Embryonic facial prominence (tissue), 1 donor: ENCODE data around the gene TMEM59L.

Experiments
- DNase-seq: peaks from one replicate; pipeline ENCODE4 v3.0.0-alpha.2; 2016; ENCODE audit errors: extremely low spot score

The TMEM59L gene

GRCh38 chr19:18608805-18609716, 3.6 kb upstream of the TMEM59L start:
- no peak for DNase-seq

GRCh38 chr19:18609717-18610051, 3.0 kb upstream of the TMEM59L start:
- no peak for DNase-seq

- DNase-seq, result no peak
Observed at GRCh38 chr19:18610245-18610555, 2.5 kb upstream of the TMEM59L start.

DNA sequence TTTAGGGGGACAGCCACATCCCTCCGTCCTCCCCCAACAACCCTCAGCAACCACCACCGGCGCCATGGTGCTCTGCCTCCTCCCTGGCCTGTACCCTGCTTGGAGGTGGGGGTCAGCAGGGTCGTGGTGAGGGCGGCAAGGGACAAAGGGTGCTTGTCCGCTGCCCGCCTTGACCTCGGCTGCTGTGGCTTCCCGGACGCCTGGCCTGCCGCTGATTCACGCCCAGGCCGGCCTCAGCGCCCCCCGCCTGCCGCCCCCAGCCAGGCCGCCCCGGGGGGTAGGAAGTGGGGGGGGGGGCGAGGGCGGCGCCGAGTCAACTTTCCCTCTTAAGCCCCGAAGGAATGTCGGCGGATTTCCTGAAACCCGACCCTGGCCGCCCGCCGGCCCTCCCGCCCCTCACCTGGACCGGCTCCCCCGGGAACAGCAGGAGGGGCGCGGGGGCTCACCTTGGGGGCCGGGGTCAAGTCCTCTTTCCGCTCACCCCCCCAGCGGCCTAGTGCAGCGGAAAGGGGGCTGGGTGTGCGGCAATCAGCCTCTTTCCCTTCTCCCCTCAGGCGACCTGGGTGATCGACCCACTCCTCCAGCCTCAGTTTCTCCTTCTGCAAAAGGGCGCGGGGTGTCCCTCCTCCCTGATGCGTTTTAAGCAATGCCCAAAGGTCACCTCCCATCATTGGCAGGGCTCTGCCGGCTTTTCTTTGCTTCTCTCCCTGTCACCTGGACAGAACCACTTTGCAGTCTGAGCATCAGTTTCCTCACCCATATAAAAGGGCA, 1.9 kb upstream of the TMEM59L start:
- no peak for DNase-seq

DNA sequence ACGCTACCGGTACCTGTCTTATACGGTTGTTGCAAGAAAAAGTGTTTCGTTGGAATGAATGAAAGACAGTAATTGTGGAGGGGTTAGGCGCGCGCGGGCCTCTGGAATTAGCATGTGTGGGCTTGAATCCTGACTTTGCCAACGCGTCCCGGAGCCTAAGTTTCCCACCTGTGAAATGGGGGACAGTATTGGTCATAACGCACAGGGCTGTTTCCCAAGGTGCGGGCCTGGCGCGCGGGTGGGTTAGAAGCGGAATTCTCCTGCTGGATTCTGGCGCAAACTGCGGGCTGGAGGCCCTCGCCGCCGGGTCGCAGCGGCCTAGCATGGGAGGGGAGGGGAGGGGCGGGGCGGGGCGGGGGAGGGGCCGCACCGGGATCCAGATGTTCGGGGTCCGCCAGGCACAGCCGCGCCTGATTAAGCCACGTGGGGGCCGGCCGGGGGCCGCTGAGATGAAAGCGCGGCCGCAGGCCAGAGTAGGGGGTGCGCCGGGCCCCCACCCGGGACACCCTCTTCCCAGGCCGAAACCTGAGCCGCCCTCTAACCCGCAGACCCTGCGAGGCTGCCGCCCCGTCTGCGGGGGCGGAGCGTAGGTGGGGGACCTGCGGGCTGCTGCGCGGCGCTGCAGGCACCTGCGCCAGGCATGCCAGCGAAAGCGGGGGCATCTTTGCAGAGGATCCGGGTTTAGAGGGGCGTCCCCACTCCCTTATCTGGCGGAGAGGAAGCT, 1.2 kb upstream of the TMEM59L start:
- no peak for DNase-seq

- DNase-seq, result no peak
Observed at GRCh38 chr19:18612051-18612771, 459 bp upstream of the TMEM59L start.

DNA sequence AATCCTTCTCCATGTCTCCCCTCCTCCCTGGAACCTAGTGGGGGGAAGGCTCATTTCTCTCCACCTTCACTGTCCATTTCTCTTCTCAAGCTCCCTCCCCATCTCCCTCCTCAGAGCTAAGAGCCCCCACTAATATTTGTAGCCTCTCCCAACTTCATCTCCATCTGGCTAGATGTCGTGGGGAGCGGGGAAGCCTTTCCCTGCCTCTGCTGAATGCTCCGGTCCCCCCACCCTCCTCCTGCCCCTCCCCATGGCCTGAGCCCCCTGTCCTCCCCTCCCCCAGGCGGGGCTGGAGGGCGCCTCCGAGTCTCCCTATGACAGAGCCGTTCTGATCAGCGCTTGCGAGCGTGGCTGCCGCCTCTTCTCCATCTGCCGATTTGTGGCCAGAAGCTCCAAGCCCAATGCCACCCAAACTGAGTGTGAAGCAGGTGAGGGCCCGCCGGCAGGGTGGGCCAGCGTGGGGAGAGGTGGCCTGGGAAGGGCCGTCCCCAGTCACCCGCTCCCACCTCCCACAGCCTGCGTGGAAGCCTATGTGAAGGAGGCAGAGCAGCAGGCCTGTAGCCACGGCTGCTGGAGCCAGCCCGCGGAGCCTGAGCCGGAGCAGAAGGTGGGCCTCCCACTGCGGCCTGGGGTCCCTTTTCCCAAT, 1.0 kb downstream of the TMEM59L start:
- DNase-seq, result no peak

- DNase-seq, result no peak
Observed at GRCh38 chr19:18616023-18616422, 3.4 kb downstream of the TMEM59L start.

GRCh38 chr19:18617562-18617961, 4.9 kb downstream of the TMEM59L start:
- DNase-seq, result no peak

GRCh38 chr19:18618236-18618635, 5.6 kb downstream of the TMEM59L start:
- DNase-seq, result no peak

DNA sequence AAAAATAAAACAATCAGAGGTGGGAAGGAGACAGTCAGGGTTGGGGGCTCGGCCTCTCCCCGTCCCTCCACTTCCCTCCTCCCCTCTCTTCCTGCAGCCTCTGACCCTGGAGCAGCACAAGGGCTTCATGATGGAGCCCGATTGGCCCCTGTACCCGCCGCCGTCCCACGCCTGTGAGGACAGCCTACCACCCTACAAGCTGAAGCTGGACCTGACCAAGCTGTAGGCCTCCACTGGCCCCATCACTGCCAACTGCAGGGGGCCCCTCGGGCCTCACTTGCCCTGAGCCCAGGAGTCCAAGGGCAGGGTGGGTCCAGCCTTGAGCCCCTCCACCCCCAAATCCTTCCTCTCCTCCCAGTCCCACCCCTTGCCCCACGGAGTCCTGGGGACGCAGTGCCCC, 7.6 kb downstream of the TMEM59L start:
- no peak for DNase-seq

DNA sequence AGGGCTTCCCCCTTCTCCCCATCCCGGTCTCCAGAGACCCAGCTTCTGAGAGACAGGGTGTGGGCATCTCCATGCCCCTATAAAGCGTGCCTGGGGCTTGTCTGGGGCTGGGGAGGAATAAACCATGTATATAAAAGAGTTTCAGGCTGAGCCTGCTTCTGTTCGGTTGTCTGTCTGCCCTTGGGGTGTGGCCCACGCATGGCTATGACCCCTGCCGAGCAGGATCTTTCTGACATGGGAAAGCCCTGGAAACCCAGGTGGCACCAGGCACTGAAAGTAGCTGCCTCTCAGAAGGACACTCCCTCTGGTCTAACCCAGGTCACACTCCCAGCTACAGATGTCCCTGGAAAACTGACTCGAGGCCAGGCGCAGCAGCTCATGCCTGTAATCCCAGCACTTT, 8.2 kb downstream of the TMEM59L start:
- no peak for DNase-seq

DNA sequence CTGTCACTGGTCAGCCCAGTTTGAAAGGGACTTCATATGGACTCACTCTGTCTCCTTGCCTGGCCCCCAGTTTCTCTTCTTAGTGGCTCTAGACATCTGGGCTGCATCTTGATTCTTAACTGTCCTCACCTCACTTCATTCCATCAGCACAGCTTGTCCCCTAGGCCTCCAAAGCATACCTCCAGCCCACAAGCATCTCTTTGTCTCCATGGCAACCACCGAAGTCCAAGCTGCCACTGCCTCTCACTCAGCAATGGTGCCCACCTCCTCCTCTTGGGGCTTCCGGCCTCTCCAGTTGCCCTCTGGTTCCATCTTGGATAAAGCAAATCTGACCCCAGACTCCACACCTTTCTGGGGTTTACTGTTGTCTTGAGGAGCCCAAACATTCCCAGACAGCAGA, 14.2 kb downstream of the TMEM59L start:
- DNase-seq, result no peak

DNA sequence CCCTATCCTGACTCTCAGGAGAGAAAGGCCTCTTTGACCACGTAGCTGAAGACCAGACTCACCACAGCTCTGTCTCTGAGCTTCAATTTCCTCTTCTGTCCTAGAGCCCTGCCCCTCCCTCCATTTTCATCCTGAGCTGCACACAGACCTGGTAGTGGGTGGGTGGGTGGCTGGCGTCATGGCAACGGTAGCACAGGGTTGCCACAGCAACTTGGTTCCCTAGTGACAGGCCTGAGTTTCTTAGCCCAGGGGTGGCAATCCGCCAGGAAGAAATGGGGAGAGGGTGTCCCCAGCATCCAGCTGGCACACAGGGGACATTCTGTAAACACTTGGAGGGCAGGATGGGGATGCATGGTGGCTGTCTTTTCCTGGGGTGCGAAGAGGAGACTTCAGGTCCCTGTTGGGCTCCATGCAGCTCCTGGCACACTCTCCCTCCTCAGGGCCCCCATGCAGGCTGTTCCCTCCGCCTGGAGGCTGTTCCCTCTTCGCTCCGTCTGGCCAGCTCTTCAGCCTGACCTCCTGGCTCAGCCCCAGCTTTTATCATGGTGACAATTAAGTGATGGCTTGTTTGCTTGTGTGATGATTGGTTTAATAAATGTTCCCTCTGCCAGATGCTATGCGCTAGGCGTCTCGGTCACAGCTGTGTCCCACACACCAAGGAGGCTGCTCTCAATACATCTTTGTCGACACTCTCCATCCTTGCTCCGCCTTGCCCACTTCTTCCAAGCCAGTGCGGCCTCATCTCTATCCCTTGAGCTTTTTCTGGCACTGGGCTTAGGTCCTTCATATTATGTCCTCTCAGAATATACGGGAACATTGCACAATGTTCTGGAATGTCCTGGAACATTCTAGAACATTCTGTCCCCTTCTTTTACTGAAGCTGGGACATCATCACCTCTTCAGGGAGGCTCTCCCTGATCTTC, 16.8 kb downstream of the TMEM59L start:
- no peak for DNase-seq

DNA sequence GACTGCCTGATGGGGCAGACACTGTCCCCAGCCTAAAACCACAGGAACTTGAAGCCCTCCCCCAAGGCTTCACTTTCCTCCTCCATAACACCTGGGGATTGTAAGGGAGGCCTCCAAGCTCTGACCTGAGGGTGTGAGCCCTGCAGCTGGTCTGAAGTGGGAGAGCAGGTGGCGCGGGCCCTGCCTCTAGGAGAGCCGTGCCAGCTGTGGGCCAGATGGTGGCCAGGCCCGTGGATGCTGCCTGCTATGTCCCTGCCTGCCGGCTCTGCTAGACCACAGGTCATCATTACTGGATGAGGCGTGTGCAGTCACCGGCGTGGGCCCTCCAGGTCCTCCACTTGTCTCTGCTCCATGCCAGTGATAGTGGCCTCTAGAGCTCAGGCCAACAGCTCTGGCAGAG, 20.7 kb downstream of the TMEM59L start:
- no peak for DNase-seq

DNA sequence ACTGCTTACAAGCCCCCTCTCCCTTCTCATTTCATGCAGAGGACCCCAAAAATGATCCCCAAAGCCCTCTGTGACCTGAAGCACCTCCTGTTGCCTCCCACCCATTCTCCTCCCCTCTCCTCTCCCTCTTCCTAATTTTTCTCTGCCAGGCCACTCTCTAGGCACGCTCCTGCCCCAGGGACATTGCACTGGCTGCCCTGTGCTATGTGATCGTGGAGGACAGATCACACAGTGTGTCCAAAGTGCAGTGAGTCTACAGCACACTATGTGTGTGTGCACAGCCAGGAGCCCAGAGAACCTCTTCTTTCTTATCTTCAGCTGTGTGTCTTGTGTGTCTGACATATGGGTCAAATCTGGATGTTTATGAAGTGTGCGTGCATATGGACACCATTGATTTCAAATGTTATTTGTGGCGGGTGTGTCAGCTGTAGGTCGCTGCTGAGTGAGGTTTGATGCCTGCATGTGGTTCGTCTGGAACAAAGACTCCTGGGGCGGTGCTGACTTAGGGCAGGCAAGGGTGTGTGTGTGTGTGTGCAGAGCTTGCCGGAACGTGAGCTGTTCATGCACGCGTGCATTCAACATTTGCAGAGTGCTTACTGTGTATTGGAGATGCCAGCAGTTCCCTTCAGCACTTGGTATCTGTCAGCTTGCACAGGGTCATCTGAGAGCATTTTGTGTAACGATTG, 22.1 kb downstream of the TMEM59L start:
- no peak for DNase-seq

DNA sequence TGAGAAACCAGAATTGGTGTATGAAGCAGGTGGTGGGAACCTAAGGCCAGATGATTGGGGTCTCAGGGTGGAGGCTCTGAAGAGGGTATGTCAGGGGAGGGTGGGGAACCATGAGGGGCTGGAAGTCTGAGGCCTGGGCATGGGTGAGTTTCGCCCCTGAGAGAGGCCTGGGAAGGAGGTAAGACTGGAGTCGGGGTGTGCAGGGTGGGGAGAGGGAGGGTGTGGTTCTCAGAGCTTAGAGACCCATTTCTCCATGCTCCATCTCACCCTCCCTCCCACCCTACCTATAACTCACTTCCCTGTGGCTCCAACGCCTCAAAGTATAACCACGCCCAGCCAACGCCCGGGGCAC, 23.1 kb downstream of the TMEM59L start:
- no peak for DNase-seq

GRCh38 chr19:18636183-18636968, 23.7 kb downstream of the TMEM59L start:
- peak; percentile 89 for DNase-seq
